ENCODE data around the gene PRAF2. TPM values are rescaled to one million over a fixed set of nuclear protein-coding genes. Genes with fewer than 3 reads are reported as not detected.

Gene PRAF2
- total and polyA plus RNA-seq, 4 donors = 7.3 to 128 (median 69.0) TPM

DNA sequence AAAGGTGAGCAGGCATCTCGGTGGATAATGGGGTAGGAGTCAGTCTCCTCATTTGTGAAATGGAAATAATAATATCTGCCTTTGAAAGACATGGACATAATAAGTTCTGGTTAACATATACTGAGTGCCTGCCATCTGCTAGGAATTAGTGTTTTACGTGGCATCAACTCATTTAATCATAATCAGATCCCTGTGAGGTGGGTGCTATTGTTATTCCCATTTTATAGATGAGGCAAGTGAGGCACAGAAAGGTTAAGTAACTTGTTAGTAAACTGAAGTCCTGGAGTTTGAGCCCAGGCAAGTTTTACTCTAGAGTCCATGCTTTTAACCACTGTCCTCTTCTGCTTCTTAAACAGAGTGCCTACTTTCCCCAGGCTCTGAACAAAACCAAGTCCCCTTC lies 7.5 kb downstream of the PRAF2 start:
- WGBS (ENCODE audit: insufficient coverage) = 57% methylated on average over 1 of the region's 2 CpGs
- Histone ChIP-seq H3K27ac (ENCODE audit: low read depth, low read length) (no peak overlapping the region), H3K4me3 (ENCODE audit: low read depth, low read length) (no peak overlapping the region), H3K9me3 (ENCODE audit: control insufficient read depth, insufficient read depth, low read length) (no peaks in the 10 kb centered on the region), H3K4me1 (ENCODE audit: control insufficient read depth, insufficient read depth, low read length) (peaks cover 1% of the 10 kb centered on the region), H3K27me3 (ENCODE audit: control insufficient read depth, insufficient read depth, low read length) (no peaks in the 10 kb centered on the region), H3K36me3 (ENCODE audit: control insufficient read depth, insufficient read depth, low read length) (peaks cover 60% of the 10 kb centered on the region)
- DNase-seq (ENCODE audit: low read depth in 4 of 6, low spot score in 6 of 6) = no peak

DNA sequence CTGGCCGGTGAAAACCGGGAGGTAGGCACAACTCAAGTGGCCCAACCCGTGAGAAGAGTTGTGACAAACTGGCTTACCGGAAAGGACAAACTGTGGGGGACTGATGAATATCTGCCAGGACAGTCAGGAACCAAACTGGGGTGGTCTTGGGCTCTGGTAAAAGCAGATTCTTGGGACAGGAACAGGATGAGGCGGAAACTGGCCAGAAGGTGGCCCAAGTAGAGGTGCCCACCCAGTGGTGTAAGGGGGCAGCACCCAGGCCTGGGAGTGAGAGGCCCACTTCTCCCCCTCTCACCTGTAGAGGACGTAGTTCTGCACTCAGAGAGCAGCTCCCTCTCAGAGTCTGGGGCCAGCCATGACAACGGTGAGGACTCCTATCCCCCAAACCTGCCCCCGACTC lies 9.1 kb downstream of the PRAF2 start:
- peaks cover 60% of the 10 kb centered on the region for H3K36me3 ChIP-seq (ENCODE audit: control insufficient read depth, insufficient read depth, low read length)
- no peaks in the 10 kb centered on the region for H3K9me3 ChIP-seq (ENCODE audit: control insufficient read depth, insufficient read depth, low read length)
- DNase-seq (ENCODE audit: low read depth in 4 of 6, low spot score in 6 of 6) = no peak
- no peaks in the 10 kb centered on the region for H3K4me1 ChIP-seq (ENCODE audit: control insufficient read depth, insufficient read depth, low read length)
- no peaks in the 10 kb centered on the region for H3K27me3 ChIP-seq (ENCODE audit: control insufficient read depth, insufficient read depth, low read length)
- H3K27ac ChIP-seq (ENCODE audit: low read depth, low read length) = no peak overlapping the region
- H3K4me3 ChIP-seq (ENCODE audit: low read depth, low read length) = no peak overlapping the region
- WGBS (ENCODE audit: insufficient coverage) = 81% methylated on average over 8 of the region's 8 CpGs

DNA sequence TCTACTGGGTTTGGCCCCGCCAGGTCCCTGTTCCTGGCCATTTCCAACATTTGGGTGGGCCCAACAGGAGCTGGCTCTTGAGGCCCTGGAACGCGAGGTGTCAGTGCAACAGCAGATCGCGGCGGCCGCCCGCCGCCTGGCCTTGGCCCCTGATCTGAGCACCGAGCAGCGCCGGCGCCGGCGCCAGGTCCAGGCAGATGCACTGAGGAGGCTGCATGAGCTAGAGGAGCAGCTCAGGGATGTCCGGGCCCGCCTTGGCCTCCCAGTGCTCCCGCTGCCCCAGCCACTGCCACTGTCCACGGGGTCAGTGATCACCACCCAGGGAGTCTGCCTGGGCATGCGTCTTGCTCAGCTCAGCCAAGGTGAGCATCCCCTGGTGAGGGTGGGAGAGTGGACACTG lies 9.5 kb downstream of the PRAF2 start:
- WGBS (ENCODE audit: insufficient coverage) = 82% methylated on average over 20 of the region's 20 CpGs
- Histone ChIP-seq H3K4me1 (ENCODE audit: control insufficient read depth, insufficient read depth, low read length) (no peaks in the 10 kb centered on the region), H3K27me3 (ENCODE audit: control insufficient read depth, insufficient read depth, low read length) (no peaks in the 10 kb centered on the region), H3K27ac (ENCODE audit: low read depth, low read length) (no peak overlapping the region), H3K9me3 (ENCODE audit: control insufficient read depth, insufficient read depth, low read length) (no peaks in the 10 kb centered on the region), H3K4me3 (ENCODE audit: low read depth, low read length) (no peak overlapping the region), H3K36me3 (ENCODE audit: control insufficient read depth, insufficient read depth, low read length) (peaks cover 60% of the 10 kb centered on the region)
- no peak for DNase-seq (ENCODE audit: low read depth in 4 of 6, low spot score in 6 of 6)

DNA sequence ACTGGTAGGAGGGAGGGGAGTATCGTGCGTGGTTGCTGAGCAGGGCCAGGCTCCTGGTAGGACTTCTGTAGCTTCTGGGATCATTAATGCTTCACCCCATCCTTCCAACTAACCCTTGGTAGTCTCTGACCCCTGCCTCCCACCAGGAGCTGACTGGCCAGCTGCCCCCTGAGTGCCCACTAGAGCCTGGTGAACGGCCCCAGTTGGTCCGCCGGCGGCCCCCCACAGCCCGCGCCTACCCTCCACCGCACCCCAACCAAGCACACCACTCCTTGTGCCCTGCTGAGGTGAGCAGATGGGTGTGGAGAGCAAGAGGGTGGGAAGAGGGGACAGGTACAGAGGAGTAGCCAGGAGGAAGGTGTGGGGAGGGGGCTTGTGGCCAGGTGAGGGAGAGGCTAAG lies 10.1 kb downstream of the PRAF2 start:
- no peak overlapping the region for H3K27ac ChIP-seq (ENCODE audit: low read depth, low read length)
- peaks cover 55% of the 10 kb centered on the region for H3K36me3 ChIP-seq (ENCODE audit: control insufficient read depth, insufficient read depth, low read length)
- H3K4me3 ChIP-seq (ENCODE audit: low read depth, low read length) = no peak overlapping the region
- DNase-seq (ENCODE audit: low read depth in 4 of 6, low spot score in 6 of 6) = no peak
- no peaks in the 10 kb centered on the region for H3K4me1 ChIP-seq (ENCODE audit: control insufficient read depth, insufficient read depth, low read length)
- WGBS (ENCODE audit: insufficient coverage) = 80% methylated on average over 1 of the region's 9 CpGs
- H3K9me3 ChIP-seq (ENCODE audit: control insufficient read depth, insufficient read depth, low read length) = no peaks in the 10 kb centered on the region
- H3K27me3 ChIP-seq (ENCODE audit: control insufficient read depth, insufficient read depth, low read length) = no peaks in the 10 kb centered on the region

DNA sequence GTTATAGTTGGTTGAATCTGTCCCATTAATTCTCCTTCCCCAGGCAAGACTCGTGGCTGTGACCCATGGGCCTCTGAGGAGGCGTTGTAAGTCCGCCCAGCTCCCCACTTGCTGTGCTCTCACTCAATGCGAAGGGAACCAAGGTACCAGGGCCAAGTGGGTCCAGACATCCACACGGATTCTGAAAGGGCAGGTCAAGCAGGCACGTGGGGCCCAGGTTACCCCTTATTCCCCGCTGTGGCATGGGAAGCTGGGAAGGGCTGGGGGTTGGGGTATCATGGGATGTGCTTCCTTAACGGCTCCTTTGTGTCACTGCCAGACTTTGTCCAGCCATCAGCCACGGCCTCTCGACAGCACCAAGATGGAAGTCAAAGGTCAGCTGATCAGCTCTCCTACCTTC lies 11.9 kb downstream of the PRAF2 start:
- no peaks in the 10 kb centered on the region for H3K9me3 ChIP-seq (ENCODE audit: control insufficient read depth, insufficient read depth, low read length)
- no peak for DNase-seq (ENCODE audit: low read depth in 4 of 6, low spot score in 6 of 6)
- 71% methylated on average over 10 of the region's 10 CpGs for WGBS (ENCODE audit: insufficient coverage)
- H3K4me1 ChIP-seq (ENCODE audit: control insufficient read depth, insufficient read depth, low read length) = no peaks in the 10 kb centered on the region
- peaks cover 45% of the 10 kb centered on the region for H3K36me3 ChIP-seq (ENCODE audit: control insufficient read depth, insufficient read depth, low read length)
- H3K27me3 ChIP-seq (ENCODE audit: control insufficient read depth, insufficient read depth, low read length) = no peaks in the 10 kb centered on the region
- no peak overlapping the region for H3K27ac ChIP-seq (ENCODE audit: low read depth, low read length)
- H3K4me3 ChIP-seq (ENCODE audit: low read depth, low read length) = no peak overlapping the region

DNA sequence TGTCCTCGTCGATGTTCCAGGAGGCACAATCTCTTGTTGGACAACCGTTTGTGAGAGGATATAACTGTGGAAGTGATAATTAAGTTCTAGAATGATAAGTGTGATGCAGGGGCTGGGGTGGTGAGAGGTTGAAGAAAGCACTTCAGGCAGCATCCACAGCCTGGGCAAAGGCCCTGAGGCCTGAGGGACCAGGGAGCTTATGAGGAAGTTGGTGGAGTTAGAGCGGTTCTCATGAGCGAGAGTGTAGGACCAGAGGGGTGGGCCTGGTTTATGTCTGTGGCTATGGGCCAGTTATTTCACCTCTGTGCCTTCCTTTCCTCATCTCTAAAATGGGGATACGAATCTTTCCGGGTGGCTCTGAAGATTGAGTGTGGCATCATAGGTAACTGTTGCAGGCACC lies 12.3 kb downstream of the PRAF2 start:
- Histone ChIP-seq H3K27ac (ENCODE audit: low read depth, low read length) (no peak overlapping the region), H3K27me3 (ENCODE audit: control insufficient read depth, insufficient read depth, low read length) (no peaks in the 10 kb centered on the region)
- DNase-seq (ENCODE audit: low read depth in 4 of 6, low spot score in 6 of 6) = no peak

DNA sequence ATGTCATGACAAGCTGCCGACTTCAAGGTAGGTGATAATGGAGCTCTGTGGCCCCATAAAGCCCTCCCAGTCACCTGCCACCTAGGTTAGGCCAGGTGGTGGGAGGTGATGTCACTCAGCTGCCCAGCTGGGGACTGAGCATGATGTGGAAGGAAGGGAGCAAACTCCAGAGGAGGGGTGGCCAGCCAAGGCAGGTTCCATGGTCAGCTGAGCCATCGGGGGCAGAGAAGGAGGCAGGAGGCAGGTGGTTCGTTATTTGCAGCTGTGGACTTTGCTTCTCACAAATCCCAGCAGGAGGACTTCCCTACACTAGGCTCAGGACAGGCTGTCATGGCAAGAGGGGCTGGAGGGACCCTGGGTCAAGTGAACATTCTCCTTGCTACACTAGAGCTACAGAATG lies 12.9 kb downstream of the PRAF2 start:
- peaks cover 38% of the 10 kb centered on the region for H3K36me3 ChIP-seq (ENCODE audit: control insufficient read depth, insufficient read depth, low read length)
- no peak for DNase-seq (ENCODE audit: low read depth in 4 of 6, low spot score in 6 of 6)
- H3K4me3 ChIP-seq (ENCODE audit: low read depth, low read length) = no peak overlapping the region
- H3K9me3 ChIP-seq (ENCODE audit: control insufficient read depth, insufficient read depth, low read length) = no peaks in the 10 kb centered on the region
- no peaks in the 10 kb centered on the region for H3K4me1 ChIP-seq (ENCODE audit: control insufficient read depth, insufficient read depth, low read length)
- no peak overlapping the region for H3K27ac ChIP-seq (ENCODE audit: low read depth, low read length)
- H3K27me3 ChIP-seq (ENCODE audit: control insufficient read depth, insufficient read depth, low read length) = no peaks in the 10 kb centered on the region
- WGBS (ENCODE audit: insufficient coverage) = 75% methylated on average over 2 of the region's 3 CpGs

More for the DNA sequence above, 12.3 kb downstream of the PRAF2 start:
- Histone ChIP-seq H3K4me3 (ENCODE audit: low read depth, low read length) (no peak overlapping the region), H3K36me3 (ENCODE audit: control insufficient read depth, insufficient read depth, low read length) (peaks cover 40% of the 10 kb centered on the region), H3K9me3 (ENCODE audit: control insufficient read depth, insufficient read depth, low read length) (no peaks in the 10 kb centered on the region), H3K4me1 (ENCODE audit: control insufficient read depth, insufficient read depth, low read length) (no peaks in the 10 kb centered on the region)
- WGBS (ENCODE audit: insufficient coverage) = 78% methylated on average over 3 of the region's 7 CpGs

DNA sequence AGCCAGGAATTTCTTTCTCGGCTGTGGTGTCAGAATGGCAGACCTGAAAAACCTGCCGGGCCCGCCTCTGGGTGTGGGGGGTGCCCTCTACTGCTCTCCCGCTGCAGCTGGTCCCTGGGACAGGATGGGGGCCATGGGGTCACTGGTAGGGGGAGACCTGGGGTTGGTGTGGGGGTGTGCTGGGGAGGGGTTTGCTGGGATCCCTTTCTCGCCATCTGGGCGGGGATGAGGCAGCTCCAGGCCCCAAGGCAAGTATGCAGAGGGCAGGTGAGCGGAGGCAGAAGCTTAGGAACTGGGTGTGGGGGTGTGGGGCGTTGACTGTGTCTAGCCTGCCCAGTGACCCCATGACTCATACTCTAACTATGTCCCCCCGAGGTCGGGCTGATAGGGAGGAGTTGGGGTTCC lies 14.1 kb downstream of the PRAF2 start:
- WGBS (ENCODE audit: insufficient coverage) = 54% methylated on average over 5 of the region's 10 CpGs
- peaks cover 25% of the 10 kb centered on the region for H3K36me3 ChIP-seq (ENCODE audit: control insufficient read depth, insufficient read depth, low read length)
- no peaks in the 10 kb centered on the region for H3K27me3 ChIP-seq (ENCODE audit: control insufficient read depth, insufficient read depth, low read length)
- no peaks in the 10 kb centered on the region for H3K9me3 ChIP-seq (ENCODE audit: control insufficient read depth, insufficient read depth, low read length)
- DNase-seq (ENCODE audit: low read depth in 4 of 6, low spot score in 6 of 6) = no peak
- no peak overlapping the region for H3K4me3 ChIP-seq (ENCODE audit: low read depth, low read length)
- no peaks in the 10 kb centered on the region for H3K4me1 ChIP-seq (ENCODE audit: control insufficient read depth, insufficient read depth, low read length)
- H3K27ac ChIP-seq (ENCODE audit: low read depth, low read length) = no peak overlapping the region

DNA sequence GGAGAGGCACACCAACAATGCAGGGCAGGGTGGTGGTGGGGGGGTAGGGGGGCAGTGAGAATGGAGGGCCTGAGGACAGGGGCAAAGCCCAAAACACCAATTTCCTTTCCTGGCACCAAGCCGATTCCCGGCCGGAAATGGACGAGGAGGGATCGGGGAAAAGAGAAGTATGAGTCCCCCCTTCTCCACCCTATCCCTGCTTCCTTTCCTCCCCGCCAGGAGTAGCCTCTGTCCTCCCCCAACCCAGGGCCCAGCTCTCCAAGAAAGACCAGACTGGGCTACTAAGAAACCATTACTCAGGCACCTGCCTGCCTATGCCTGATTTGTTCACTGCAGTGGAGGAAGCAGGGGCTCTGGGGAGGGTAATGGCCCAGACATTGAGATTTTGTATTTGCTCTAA lies 14.6 kb downstream of the PRAF2 start:
- Histone ChIP-seq H3K27me3 (ENCODE audit: control insufficient read depth, insufficient read depth, low read length) (no peaks in the 10 kb centered on the region), H3K36me3 (ENCODE audit: control insufficient read depth, insufficient read depth, low read length) (peaks cover 21% of the 10 kb centered on the region), H3K4me3 (ENCODE audit: low read depth, low read length) (no peak overlapping the region), H3K27ac (ENCODE audit: low read depth, low read length) (no peak overlapping the region), H3K4me1 (ENCODE audit: control insufficient read depth, insufficient read depth, low read length) (peaks cover 2% of the 10 kb centered on the region), H3K9me3 (ENCODE audit: control insufficient read depth, insufficient read depth, low read length) (no peaks in the 10 kb centered on the region)
- DNase-seq (ENCODE audit: low read depth in 4 of 6, low spot score in 6 of 6) = no peak
- 100% methylated on average over 2 of the region's 6 CpGs for WGBS (ENCODE audit: insufficient coverage)

DNA sequence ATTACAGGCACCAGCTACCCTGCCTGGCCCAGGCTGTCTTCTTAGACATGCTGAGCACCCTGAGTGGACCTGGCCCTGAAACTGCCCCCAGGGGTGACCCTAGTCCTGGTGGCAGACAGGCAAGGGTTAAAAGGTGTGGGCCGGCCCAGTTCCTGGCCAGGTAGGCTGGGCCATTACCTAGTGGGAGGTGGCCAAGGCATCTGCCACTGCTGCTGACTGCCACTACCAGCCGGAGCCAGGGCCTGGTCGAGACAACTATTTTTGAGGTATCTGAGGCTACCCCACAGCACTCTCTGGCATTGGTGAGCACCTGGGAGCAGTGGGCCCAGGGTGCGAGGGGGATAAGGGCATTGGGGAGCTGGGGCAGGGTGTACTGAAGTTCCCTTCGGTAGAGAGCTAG lies 15.0 kb downstream of the PRAF2 start, which contains the start of gene CCDC120:
CCDC120 (plus strand) TSS at position 206 of the 400 bp plus-strand sequence. CDS start 3,043 bp downstream, outside the sequence.
- Histone ChIP-seq H3K4me3 (ENCODE audit: low read depth, low read length) (no peak within 1 kb of the TSS), H3K27ac (ENCODE audit: low read depth, low read length) (no peak within 1 kb of the TSS), H3K36me3 (ENCODE audit: control insufficient read depth, insufficient read depth, low read length) (peaks cover 17% of the 10 kb centered on the region), H3K9me3 (ENCODE audit: control insufficient read depth, insufficient read depth, low read length) (no peaks in the 10 kb centered on the region), H3K4me1 (ENCODE audit: control insufficient read depth, insufficient read depth, low read length) (peaks cover 6% of the 10 kb centered on the region), H3K27me3 (ENCODE audit: control insufficient read depth, insufficient read depth, low read length) (no peaks in the 10 kb centered on the region)
- 57% methylated on average over 5 of the region's 5 CpGs for WGBS (ENCODE audit: insufficient coverage)
- no peak for DNase-seq (ENCODE audit: low read depth in 4 of 6, low spot score in 6 of 6)

Measured in spinal cord (tissue), 10 donors.